Lower leg skin (tissue), 4 donors: ENCODE data around the gene CDC42SE2. TPM values are rescaled to one million over a fixed set of nuclear protein-coding genes. Genes with fewer than 3 reads are reported as not detected.

Experiments
- DNase-seq, 2 donors: peaks; one replicate each; pipeline ENCODE4 v3.0.0-alpha.2; 2019; ENCODE audit warnings: low spot score in 2 of 2
- H3K4me3 ChIP-seq: fragments of 200-600 bp; sonication (generic); 2 replicates; pipeline ENCODE4 v1.5.1; 2017; ENCODE audit warnings: mild to moderate bottlenecking, low read depth; ENCODE audit not compliant: poor library complexity, severe bottlenecking
- POLR2A ChIP-seq, 2 donors: fragments of 450-650 bp; IDR thresholded peaks; one replicate each; pipeline ENCODE4 v1.6.1; 2016 to 2017; ENCODE audit warnings: antibody characterized with exemption in 2 of 2, mild to moderate bottlenecking in 1 of 2, moderate library complexity in 1 of 2
- WGBS, 2 donors: methylation state at CpG; one replicate each; pipeline ENCODE4 v1.1.5; 2018; 5-methylcytosine and 5-hydroxymethylcytosine counted together
- intact Hi-C: fragments of 100-400 bp; cut with DNase I; formaldehyde crosslinking; loops from one replicate; pipeline ENCODE4 v1.15.0; 2023; ENCODE audit warnings: low total_unique reads
- total RNA-seq, 4 donors: library from RNA; depleted of rRNA; stranded (reverse); fragments of >200 nt; gene quantifications; one replicate each; pipeline ENCODE4 v1.1.0, GENCODE V29; 2016
- TF ChIP-seq, protein P1 (sequence below), 3 donors: fragments of 450-650 bp; IDR thresholded peaks; one replicate each; pipeline ENCODE4 v1.5.1; 2016; ENCODE audit warnings: antibody characterized with exemption in 3 of 3, mild to moderate bottlenecking in 3 of 3, moderate library complexity in 2 of 3

CDC42SE2 gene
- total RNA-seq, 4 donors from 2014 or later: 28.3 to 41.9 (median 34.2) TPM

DNA sequence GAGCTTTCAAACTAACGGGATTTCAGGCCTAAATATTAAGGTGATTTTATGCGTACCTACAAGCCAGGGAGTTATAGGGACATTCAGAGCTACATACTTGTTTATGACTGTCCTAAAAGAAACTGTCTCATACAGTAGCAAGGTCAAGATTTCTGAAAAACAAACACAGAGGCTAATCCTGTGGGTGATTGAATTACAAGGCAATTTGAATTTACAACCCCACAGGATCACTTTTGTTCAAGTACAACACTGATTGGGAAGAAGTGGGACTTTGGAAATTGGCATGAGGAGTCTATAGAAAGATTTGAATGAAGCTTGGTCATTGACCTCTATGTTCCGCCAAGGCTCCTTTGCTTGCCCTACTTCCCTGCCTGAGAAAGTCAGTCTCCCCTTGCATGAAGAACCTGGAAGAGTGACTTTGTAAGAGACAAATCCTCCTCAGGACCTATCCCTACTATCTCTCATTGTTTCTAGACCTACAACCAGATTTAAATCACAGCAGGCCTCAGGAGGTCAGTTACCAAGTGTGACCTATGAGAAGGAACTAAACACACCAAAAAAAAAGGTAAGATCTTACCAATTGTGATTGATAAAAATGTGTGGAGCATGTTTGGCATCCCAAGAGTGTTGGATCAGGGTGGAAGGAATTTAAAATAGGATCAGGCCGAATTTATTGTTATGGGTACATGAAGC, 38.4 kb upstream of the CDC42SE2 start:
- intact Hi-C loops: no loop called here
- H3K4me3 ChIP-seq: no peak overlapping the region
- WGBS, 2 donors: 81 to 91% methylated on average over 4 of the region's 4 CpGs
- no peak for DNase-seq
- TF ChIP-seq, protein P1, sequence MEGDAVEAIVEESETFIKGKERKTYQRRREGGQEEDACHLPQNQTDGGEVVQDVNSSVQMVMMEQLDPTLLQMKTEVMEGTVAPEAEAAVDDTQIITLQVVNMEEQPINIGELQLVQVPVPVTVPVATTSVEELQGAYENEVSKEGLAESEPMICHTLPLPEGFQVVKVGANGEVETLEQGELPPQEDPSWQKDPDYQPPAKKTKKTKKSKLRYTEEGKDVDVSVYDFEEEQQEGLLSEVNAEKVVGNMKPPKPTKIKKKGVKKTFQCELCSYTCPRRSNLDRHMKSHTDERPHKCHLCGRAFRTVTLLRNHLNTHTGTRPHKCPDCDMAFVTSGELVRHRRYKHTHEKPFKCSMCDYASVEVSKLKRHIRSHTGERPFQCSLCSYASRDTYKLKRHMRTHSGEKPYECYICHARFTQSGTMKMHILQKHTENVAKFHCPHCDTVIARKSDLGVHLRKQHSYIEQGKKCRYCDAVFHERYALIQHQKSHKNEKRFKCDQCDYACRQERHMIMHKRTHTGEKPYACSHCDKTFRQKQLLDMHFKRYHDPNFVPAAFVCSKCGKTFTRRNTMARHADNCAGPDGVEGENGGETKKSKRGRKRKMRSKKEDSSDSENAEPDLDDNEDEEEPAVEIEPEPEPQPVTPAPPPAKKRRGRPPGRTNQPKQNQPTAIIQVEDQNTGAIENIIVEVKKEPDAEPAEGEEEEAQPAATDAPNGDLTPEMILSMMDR (IDR thresholded peaks at IDR 0.05): no peak
- TF ChIP-seq POLR2A (IDR thresholded peaks at IDR 0.05): no peak

DNA sequence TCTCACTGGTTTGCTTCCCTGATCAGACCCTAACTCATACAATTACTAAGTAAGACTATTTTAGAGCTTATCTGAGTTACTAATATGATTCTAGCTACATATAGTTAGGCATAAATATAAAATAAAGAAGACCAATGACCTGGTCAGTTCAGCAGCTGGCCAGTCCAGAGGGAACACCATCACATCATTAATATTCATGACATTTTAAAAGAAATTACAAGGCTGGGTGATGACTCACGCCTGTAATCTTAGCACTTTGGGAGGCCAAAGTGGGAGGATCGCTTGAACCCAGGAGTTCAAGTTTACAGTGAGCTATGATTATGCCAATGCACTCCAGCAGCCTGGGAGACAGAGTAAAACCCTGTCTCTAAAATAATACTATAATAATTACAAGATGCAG, 37.0 kb upstream of the CDC42SE2 start:
- H3K4me3 ChIP-seq: no peak overlapping the region
- no peak for DNase-seq
- intact Hi-C loops: no loop called here
- 88 to 95% methylated on average over 2 of the region's 2 CpGs for WGBS, 2 donors
- TF ChIP-seq POLR2A (IDR thresholded peaks at IDR 0.05): no peak
- TF ChIP-seq, protein P1 (IDR thresholded peaks at IDR 0.05): no peak

DNA sequence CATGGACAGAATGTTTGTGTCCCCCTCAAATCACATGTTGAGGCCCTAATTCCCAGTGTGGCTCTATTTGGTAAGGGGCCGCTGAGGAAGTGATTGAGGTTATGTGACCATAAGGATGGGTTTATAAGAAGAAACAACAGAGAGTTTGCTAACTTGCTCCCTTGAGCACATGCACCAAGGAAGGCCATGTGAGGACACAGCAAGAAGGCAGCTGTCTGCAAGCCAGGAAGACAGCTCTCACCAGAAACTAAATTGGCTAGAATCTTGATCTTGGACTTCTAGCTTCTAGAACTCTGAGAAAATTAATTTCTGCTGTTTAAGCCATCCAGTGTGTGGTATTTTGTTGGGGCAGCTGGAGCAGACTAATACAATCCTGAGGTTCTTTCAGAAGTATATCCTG, 35.2 kb upstream of the CDC42SE2 start:
- intact Hi-C loops: no loop called here
- WGBS, 2 donors: 80 to 91% methylated on average over 1 of the region's 1 CpG
- DNase-seq: no peak
- TF ChIP-seq POLR2A (IDR thresholded peaks at IDR 0.05): no peak
- TF ChIP-seq, protein P1 (IDR thresholded peaks at IDR 0.05): no peak
- no peak overlapping the region for H3K4me3 ChIP-seq

DNA sequence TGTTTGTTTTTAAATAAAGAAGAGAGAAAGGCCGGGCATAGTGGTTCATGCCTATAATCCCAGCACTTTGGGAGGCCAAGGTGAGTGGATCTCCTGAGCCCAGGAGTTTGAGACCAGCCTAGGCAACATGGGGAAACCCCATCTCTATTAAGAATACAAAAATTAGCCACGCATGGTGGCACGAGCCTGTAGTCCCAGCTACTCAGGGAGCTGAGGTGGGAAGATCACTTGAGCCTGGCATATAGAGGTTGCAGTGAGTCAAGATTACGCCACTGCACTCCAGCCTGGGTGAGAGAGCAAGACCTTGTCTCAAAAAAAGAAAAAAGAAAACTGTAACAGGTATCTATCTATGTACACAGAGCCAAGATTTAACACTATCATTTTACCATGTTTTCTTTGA, 34.2 kb upstream of the CDC42SE2 start:
- DNase-seq: no peak

DNA sequence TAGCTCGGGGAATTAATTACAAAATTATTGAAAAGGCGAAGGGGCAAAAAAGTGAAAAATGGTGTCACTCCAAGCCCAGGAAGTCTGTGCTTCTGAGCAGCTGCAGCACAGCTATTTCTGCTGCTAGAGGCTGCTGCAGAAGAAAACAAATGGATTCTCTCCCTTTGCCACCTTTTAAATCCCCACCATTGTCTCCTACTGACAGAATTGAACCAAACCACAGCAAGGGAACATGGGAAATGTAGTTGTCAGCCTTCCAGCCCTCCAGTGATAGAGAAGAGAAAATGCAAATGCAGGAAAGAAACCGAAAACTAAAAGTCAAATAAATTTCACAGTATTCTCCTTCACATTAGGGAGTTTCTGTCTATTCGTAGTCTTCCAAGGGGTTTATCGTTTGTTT, 33.4 kb upstream of the CDC42SE2 start:
- intact Hi-C loops: no loop called here
- no peak for DNase-seq
- H3K4me3 ChIP-seq: no peak overlapping the region
- TF ChIP-seq POLR2A (IDR thresholded peaks at IDR 0.05): no peak
- TF ChIP-seq, protein P1 (IDR thresholded peaks at IDR 0.05): no peak
- 87 to 88% methylated on average over 5 of the region's 5 CpGs for WGBS, 2 donors

More for the DNA sequence above, 34.2 kb upstream of the CDC42SE2 start:
- 88 to 97% methylated on average over 4 of the region's 4 CpGs for WGBS, 2 donors
- intact Hi-C loops: no loop called here
- TF ChIP-seq POLR2A (IDR thresholded peaks at IDR 0.05): no peak
- TF ChIP-seq, protein P1 (IDR thresholded peaks at IDR 0.05): no peak
- H3K4me3 ChIP-seq: no peak overlapping the region

DNA sequence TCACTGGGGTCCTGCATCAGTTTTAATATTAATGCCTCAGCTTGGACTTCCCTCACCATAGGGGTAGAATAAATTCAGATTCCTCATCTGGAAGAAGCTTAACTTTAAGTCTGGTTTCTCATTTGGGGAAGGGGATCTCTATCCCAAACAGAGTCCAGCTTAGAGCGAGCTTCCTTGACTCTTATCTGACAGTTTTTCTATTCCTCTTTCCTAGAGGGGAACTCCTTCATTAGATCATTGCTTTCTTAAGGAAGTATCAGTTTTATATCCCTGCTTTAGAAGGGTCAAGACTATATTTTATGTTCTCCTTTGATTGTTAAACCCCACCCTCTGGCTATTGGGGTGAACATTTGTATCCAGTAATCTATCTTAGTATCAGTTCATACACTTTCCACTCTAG, 24.2 kb upstream of the CDC42SE2 start:
- intact Hi-C loops: no loop called here
- H3K4me3 ChIP-seq: no peak overlapping the region
- TF ChIP-seq, protein P1 (IDR thresholded peaks at IDR 0.05): no peak
- no peak for TF ChIP-seq POLR2A (IDR thresholded peaks at IDR 0.05)
- no peak for DNase-seq
- 84 to 92% methylated on average over 1 of the region's 1 CpG for WGBS, 2 donors
